GM04504 (cell line): ENCODE measurements around the gene KIAA1671.

Experiments used
- DNase-seq: peaks from one replicate; pipeline ENCODE4 v3.0.0-alpha.2; 2012; ENCODE audit warnings: low read depth

The KIAA1671 gene

GRCh38 chr22:25092119-25092518 lies 139.6 kb downstream of the KIAA1671 start:
- DNase-seq, result no peak

GRCh38 chr22:25094579-25094978 lies 142.1 kb downstream of the KIAA1671 start:
- no peak for DNase-seq

- no peak for DNase-seq
Observed at GRCh38 chr22:25095869-25096268, 143.4 kb downstream of the KIAA1671 start.

GRCh38 chr22:25096638-25097405 lies 144.3 kb downstream of the KIAA1671 start:
- no peak for DNase-seq

GRCh38 chr22:25098445-25099081 lies 146.0 kb downstream of the KIAA1671 start:
- no peak for DNase-seq

GRCh38 chr22:25099202-25099601 lies 146.7 kb downstream of the KIAA1671 start:
- DNase-seq, result no peak

- no peak for DNase-seq
Observed at GRCh38 chr22:25100402-25100801, 147.9 kb downstream of the KIAA1671 start.

- DNase-seq, result no peak
Observed at GRCh38 chr22:25100948-25101347, 148.4 kb downstream of the KIAA1671 start.

GRCh38 chr22:25101501-25101900 lies 149.0 kb downstream of the KIAA1671 start:
- DNase-seq, result no peak

- no peak for DNase-seq
Observed at GRCh38 chr22:25101986-25102385, 149.5 kb downstream of the KIAA1671 start.

- no peak for DNase-seq
Observed at GRCh38 chr22:25102722-25103121, 150.2 kb downstream of the KIAA1671 start.

GRCh38 chr22:25104367-25104766 lies 151.9 kb downstream of the KIAA1671 start:
- no peak for DNase-seq

GRCh38 chr22:25105817-25106650 lies 153.5 kb downstream of the KIAA1671 start:
- DNase-seq, result no peak

- DNase-seq, result no peak
Observed at GRCh38 chr22:25109878-25110595, 157.5 kb downstream of the KIAA1671 start.

- DNase-seq, result no peak
Observed at GRCh38 chr22:25110596-25110845, 158.0 kb downstream of the KIAA1671 start.

- peak; percentile 29 for DNase-seq
Observed at GRCh38 chr22:25110846-25111578, 158.5 kb downstream of the KIAA1671 start.

- no peak for DNase-seq
Observed at GRCh38 chr22:25111579-25112517, 159.3 kb downstream of the KIAA1671 start.

- no peak for DNase-seq
Observed at GRCh38 chr22:25112538-25113253, 160.2 kb downstream of the KIAA1671 start.

GRCh38 chr22:25113316-25113721 lies 160.8 kb downstream of the KIAA1671 start:
- DNase-seq, result no peak
